ENCODE data around the gene ROR2. TPM values are rescaled to one million over a fixed set of nuclear protein-coding genes. Genes with fewer than 3 reads are reported as not detected.

ROR2 gene
- total RNA-seq, 1 donor from 2014 or later, result 7.4 TPM

GRCh38 chr9:91725651-91726050 is 224.4 kb downstream of the ROR2 start:
- intact Hi-C loops (cut with micrococcal nuclease), result loop anchor here (5.0 kb wide), 1 partner anchor 298 kb away; no protein-coding TSS in a partner anchor

- intact Hi-C loops (cut with micrococcal nuclease), result loop anchor here (5.0 kb wide), 1 partner anchor 298 kb away; no protein-coding TSS in a partner anchor
These were observed 225.2 kb downstream of the ROR2 start for GRCh38 chr9:91724609-91725505.

- intact Hi-C loops (cut with micrococcal nuclease), result no loop called here
These were observed 226.0 kb downstream of the ROR2 start for GRCh38 chr9:91724068-91724440.

DNA sequence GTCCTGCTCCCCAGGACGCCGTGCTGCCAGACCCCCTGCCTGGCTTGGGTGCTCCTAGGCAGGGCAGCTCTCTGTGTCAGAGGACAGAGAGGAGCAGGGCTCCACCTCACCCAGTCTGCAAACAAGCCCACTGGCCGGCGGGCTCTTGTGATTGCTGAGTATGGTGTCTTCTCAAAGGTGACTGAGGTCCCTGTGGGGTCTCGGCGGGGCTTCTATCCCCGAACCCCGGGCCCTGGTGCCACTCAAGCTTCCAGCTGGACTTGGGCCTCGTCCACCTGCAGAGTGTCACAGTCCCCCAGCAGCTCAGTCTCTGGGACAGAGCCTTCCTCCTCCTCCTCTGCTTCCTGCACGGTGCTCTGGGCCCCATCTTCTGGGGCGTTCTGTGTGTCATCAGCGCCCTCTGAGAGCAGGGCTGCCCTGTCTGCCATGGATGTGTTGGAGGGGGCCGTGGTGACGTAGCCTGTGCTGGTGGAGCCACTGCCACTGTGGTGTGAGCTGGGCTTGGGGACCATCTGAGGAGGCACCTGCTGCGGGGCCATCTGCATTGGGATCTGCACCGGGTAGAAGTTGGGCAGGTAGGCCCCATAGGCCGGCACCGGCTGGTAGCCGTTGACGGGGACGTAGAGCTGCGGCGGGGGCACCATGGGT is 226.5 kb downstream of the ROR2 start:
- intact Hi-C loops (cut with micrococcal nuclease), result no loop called here

DNA sequence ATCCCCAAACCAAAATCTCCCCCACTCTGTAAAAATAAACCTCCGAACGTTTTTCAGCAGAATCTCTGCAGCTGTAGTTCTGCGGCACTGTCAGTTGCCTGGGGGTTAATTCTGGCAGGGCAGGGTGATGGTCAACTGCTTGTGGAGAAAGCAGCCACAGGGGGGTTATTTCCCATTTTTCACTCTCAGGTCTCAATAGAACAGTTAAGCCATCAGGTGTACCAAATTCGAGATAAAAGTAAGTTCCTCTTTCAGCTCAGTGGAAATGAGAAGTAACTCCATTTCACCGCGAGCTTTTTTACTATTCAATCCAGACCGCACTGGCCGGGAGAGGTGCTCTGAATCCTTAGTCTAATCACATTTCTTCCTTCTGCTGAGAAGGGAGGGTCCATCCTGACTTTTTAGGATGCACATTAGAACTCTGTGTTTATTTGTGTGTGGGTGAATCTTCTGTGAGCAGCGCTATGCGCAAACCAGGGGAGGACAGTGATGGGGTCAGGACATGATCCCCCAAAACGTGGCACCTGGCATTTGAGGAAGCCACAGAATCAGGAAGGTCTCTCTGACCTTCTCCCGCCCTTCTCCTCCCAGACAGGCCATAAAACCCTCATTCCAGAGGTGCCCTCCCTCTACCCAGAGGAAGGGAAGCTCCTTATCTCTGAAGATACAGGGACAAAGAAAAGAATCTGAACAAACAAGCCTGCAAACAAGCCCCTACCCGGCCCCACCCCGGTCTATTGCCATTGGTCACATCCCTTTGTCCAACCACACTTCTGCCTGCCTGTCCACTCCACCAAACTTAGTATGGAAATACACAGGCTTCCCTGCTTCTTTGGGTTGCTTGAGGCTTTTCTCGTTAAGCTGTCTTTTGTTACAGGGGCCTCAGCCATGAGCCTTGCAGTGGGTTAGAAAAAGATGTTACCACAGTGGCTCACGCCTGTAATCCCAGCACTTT is 229.0 kb downstream of the ROR2 start:
- intact Hi-C loops (cut with micrococcal nuclease), result no loop called here

DNA sequence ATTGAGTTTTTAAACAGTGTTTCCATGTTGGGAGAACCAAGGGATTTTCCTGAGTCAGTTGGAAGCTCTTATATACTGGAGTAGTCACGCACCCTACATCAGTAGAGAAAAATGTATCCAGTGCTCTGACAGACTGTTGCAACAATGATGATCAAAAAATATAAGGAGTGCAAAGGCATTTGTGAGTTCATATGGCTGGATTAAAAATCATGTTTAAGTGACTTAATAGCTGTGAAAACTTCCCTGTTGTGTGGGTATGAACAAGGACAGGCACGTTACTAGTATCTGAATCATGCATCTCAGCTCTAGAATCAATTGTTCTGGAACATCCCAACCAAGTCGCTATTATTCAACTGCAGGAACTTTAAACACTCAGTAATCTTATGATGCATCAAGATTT is 229.7 kb downstream of the ROR2 start:
- intact Hi-C loops (cut with micrococcal nuclease), result no loop called here

GRCh38 chr9:91718071-91718470 is 232.0 kb downstream of the ROR2 start:
- intact Hi-C loops (cut with micrococcal nuclease), result no loop called here

DNA sequence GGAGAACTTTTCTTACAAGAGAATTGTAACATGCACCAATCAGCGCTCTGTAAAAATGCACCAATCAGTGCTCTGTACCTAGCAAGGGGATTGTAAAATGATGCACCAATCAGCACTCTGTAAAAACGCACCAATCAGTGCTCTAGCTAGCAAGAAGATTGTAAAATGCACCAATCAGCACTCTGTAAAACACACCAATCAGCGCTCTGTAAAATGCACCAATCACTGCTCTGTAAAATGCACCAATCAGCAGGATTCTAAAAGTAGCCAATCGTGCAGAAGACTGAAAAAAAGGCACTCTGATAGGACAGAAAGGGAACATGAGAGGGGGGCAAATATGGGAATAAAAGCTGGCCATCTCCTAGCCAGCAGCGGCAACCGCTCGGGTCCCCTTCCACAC is 233.2 kb downstream of the ROR2 start:
- intact Hi-C loops (cut with micrococcal nuclease), result no loop called here

DNA sequence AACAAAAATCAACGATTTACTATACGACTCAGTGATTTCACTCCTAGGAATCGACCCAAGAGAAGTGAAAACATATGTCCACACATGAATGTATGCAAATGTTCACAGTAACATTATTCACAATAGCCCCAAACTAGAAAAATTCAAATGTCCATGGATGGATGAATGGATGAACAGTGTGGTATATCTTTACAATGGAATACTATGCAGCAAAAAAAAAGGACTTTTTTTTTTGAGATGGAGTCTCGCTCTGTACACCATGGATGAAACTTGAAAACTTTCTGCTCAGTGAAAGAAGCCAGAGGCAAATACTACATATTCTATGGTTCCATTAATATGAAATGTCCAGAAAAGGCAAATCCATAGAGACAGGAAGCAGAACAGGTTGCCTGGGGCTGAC is 233.8 kb downstream of the ROR2 start:
- intact Hi-C loops (cut with micrococcal nuclease), result no loop called here

DNA sequence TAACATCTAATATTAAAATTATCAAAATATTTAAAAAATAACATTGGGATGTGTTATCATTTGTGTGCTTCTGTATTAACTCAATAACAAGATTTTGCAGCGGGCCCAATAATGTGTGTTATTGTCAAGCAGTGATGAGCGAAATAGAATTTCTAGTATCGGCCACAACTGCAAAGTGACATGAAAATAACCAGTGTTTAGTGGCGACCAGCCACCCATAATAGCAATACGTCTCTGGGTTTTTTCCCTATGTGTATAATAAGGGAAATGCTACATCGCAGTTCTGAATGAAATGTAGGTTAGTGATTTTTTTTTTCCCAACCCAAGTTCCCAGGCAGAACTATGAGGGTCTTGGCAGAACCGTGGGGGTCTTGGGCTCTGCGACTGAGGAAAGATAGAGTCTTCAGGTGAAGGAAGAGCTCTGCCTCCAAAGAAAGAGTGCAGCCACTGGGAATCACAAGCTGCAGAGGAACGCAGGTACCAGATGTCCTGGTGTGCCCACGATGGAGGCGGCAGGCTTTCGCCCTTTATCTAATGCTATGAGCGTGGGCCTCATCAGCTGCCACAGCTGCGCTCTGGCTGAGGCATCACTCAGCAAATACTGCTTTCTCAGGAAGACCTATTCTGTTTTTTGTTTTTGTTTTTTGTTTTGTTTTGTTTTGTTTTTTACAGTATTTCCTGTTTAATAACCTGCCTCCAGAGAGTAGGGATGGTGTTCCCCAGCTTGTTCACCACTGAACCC is 235.0 kb downstream of the ROR2 start:
- intact Hi-C loops (cut with micrococcal nuclease), result loop anchor here (5.0 kb wide), 1 partner anchor 523 kb away; no protein-coding TSS in a partner anchor

DNA sequence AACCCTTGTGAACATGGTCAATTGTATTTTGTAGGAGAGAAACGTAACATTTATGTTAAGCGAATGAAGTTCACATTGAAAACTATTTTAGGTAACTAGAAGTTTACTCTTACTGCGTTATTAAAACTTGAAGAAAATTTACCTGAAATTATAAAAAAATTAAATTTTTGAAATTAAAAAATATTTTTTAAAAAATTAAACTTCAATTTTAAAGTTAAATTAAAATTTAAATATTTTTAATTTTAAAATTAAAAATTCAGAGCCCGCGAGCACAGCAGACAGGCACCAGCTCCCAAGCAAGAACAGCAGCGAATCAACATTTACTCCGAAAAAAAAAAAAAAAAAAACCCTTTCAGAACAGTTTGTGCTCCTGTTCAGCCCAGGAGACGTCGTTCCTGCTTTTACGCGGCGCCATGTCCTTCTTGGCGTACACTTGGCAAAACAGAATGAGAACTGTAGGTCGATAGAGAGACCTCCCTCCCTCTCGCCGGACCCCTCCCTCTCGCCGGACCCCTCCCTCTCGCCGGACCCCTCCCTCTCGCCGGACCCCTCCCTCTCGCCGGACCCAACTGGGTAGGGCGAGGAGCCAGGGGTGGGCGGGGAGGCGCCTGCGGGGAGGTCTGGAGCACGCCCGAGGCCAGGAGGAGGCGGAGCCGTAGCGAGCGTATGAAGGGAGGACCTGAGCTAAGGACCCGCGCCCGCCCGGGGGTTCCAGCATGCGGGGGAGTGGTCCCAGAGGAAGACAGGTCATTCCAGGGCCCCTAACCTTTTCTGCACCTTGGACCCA is 235.8 kb downstream of the ROR2 start:
- intact Hi-C loops (cut with micrococcal nuclease), result loop anchor here (5.0 kb wide), 1 partner anchor 522 kb away; no protein-coding TSS in a partner anchor

DNA sequence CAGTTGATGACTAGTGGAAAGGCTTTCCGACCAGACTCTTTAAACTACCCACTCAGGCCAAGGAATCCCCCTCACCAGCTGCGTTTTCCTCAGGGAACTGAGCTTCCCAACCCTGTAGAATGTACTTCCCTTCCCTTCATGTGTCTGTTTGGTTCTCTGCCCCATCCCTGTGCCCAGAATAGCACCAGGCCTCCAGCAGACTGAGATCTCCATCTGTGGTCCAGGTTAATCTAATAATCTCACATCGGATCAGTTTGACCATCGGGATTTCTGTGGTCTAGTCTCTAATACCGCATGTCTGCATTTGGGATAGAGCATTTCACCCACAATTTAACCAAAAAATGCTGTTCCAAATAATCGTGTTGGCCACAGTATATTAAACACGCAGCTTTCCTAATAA is 237.2 kb downstream of the ROR2 start:
- intact Hi-C loops (cut with micrococcal nuclease), result loop anchor here (2.0 to 5.0 kb wide), 3 partner anchors 288 to 612 kb away; no protein-coding TSS in a partner anchor

GRCh38 chr9:91711755-91712601 is 238.1 kb downstream of the ROR2 start:
- intact Hi-C loops (cut with micrococcal nuclease), result loop anchor here (2.0 to 5.0 kb wide), 3 partner anchors 287 to 611 kb away; no protein-coding TSS in a partner anchor

DNA sequence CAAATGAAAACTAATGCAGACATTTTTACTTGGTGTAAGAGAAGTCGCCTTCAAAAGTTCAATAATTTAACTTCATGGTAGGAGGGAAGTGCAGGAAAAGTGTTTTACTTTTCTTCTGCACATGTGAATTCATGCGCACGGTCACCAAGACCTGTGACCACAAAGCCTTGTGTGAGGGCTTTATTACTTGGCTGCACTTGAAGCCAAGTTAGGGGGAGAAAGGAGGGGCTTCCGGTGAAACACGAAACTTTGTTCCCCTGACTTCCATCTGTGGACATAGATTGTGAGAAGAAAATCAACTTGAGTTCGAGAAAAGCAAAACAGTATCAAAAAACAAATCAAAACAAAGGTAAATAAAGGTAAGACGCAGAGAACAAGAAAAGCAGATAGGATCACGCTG is 239.9 kb downstream of the ROR2 start:
- intact Hi-C loops (cut with micrococcal nuclease), result loop anchor here (5.0 kb wide), 1 partner anchor 518 kb away; no protein-coding TSS in a partner anchor

DNA sequence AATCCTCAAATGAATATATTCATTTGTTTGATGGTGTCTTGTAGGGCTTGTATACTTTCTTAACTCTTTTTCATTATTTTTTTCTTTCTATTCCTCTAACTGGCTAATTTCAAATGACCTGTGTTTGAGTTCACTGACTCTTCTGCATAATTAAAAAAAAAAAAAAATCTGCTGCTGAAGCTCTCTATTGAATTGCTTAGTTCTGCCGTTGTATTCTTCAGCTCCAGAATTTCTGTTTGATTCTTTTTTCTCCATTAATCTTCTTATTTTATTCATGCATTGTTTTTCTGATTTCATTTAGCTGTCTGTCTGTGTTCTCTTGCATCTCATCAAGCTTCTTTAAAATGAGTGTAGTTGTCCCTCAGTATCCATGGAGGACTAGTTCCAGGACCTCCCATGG is 244.6 kb downstream of the ROR2 start:
- intact Hi-C loops (cut with micrococcal nuclease), result no loop called here

GRCh38 chr9:91700475-91700874 is 249.6 kb downstream of the ROR2 start:
- intact Hi-C loops (cut with micrococcal nuclease), result no loop called here

GRCh38 chr9:91698266-91698665 is 251.8 kb downstream of the ROR2 start:
- intact Hi-C loops (cut with micrococcal nuclease), result no loop called here

DNA sequence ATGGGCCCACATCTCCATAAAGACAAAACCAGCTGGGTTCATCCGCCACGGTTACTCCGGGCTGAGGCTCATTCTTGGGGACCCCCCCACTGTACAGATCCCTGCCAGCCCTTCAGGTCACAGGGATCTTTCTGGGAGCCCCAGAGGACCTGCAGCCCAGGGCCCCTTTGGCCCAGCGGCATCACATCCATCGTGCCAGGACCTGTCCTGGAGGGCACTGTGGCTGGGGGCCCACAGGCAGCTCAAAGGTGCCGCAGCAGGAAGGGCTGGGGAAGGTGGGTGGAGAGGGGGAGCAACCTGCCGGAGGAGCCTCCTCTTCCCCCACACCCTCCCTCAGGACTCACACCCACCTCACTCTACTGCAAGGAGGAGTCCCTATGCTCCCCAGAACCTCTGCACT is 252.8 kb downstream of the ROR2 start:
- intact Hi-C loops (cut with micrococcal nuclease), result no loop called here

Measured in T-helper 1 cell treated with Interleukin-12 subunit alpha and Interleukin-12 subunit beta and Interleukin-4 antibody, amounts not matched to agents 30 ng/mL and 1 ng/mL, for 36 hours (primary cell).